Adrenal gland (tissue), 12 donors: Measurements from ENCODE around the gene HADHB. TPM values are rescaled to one million over a fixed set of nuclear protein-coding genes. Genes with fewer than 3 reads are reported as not detected.

Experiments
- DNase-seq, 7 donors: peaks; one replicate each; pipeline ENCODE4 v3.0.0-alpha.2; 2019 to 2020
- H3K27ac ChIP-seq, 5 donors: fragments of 200-600 bp; sonication (generic) in 4 of 5; 1 replicate in 3 of 5; 2 replicates in 2 of 5; pipeline versions ENCODE4 v1.5.1 to v1.8.0; 2016 to 2020; ENCODE audit warnings: mild to moderate bottlenecking in 1 of 5
- H3K27me3 ChIP-seq: fragments of 200-600 bp; 2 replicates; pipeline ENCODE4 v1.8.0; 2021
- H3K36me3 ChIP-seq, 2 donors: fragments of 200-600 bp; replicated peaks in 1 of 2; 1 replicate in 1 of 2; 2 replicates in 1 of 2; pipeline versions ENCODE4 v1.5.1 to v1.8.0; 2018 to 2022
- H3K4me1 ChIP-seq, 2 donors: fragments of 200-600 bp; replicated peaks in 1 of 2; 1 replicate in 1 of 2; 2 replicates in 1 of 2; pipeline versions ENCODE4 v1.5.1 to v1.8.0; 2018 to 2021
- H3K4me3 ChIP-seq, 4 donors: fragments of 200-600 bp; sonication (generic) in 3 of 4; one replicate each; pipeline ENCODE4 v1.5.1; 2016 to 2018
- H3K9me3 ChIP-seq, 3 donors: fragments of 200-600 bp; sonication (generic) in 1 of 3; replicated peaks in 1 of 3; 1 replicate in 2 of 3; 2 replicates in 1 of 3; pipeline versions ENCODE4 v1.5.1 to v1.8.0; 2016 to 2021
- POLR2A ChIP-seq, 2 donors: fragments of 450-650 bp; IDR thresholded peaks; one replicate each; pipeline ENCODE4 v1.6.1; 2017; ENCODE audit warnings: antibody characterized with exemption in 2 of 2, mild to moderate bottlenecking in 2 of 2, moderate library complexity in 1 of 2
- WGBS, 4 donors: extraction: QIAGEN DNeasy Blood & Tissue Kit in 2 of 4; methylation state at CpG; one replicate each; pipeline versions ENCODE4 v1.1.5 to v1.1.7; 2013 to 2017; 5-methylcytosine and 5-hydroxymethylcytosine counted together
- intact Hi-C, 2 donors: fragments of 100-400 bp; cut with DNase I; formaldehyde crosslinking; loops; one replicate each; pipeline versions ENCODE4 v1.14.1 to v1.15.0; 2022 to 2023
- polyA plus RNA-seq, 3 donors: library from polyadenylated mRNA; stranded (reverse); fragments of 200-250 nt in 2 of 3; fragments of 350-450 nt in 1 of 3; fragmentation: Illumina TruSeq in 1 of 3; extraction: RNeasy Lipid Tissue Mini Kit (QIAGEN cat#74804) in 1 of 3; gene quantifications; one replicate each; pipeline ENCODE4 v1.2.3, GENCODE V29; 2013 to 2014
- total RNA-seq, 9 donors: library from RNA; depleted of rRNA in 4 of 9; stranded (reverse); fragments of >200 nt in 4 of 9; fragments of 120-200 nt in 1 of 9; fragmentation: NEBNext Ultra II Directional in 1 of 9; extraction: Animal tissue kit (Norgen Biotek cat#: 25700) in 1 of 9; gene quantifications; one replicate each; pipeline versions ENCODE4 v1.1.0 to v1.2.4, GENCODE V29; 2013 to 2023
- TF ChIP-seq, protein P1 (sequence below), 6 experiments: fragments of 450-650 bp in 4 of 6; fragments of 200-600 bp in 2 of 6; sonication (generic) in 1 of 6; IDR thresholded peaks; 1 replicate in 5 of 6; 2 replicates in 1 of 6; pipeline versions ENCODE4 v1.5.1 to v1.8.0; 2016 to 2021; ENCODE audit warnings: antibody characterized with exemption in 6 of 6, mild to moderate bottlenecking in 2 of 6, moderate library complexity in 1 of 6
- donor health status: healthy with polysubstance abuse.
- donor health status: Bipolar disorder and iron deficiency.
- donor health status: DM: yes; HTN: yes; CAD: no.
- donor health status: DM: no; HTN: no; CAD: no.
- donor health status: DM: no; HTN: no; CAD: no.
- donor health status: DM: yes; HTN: yes; CAD: no.

HADHB gene
- total and polyA plus RNA-seq, 12 donors, result 69.6 to 496 (median 364) TPM

- Histone ChIP-seq H3K27me3 (no peaks in the 10 kb centered on the region), H3K9me3 (no peaks in the 10 kb centered on the region), H3K4me1 (no peaks in the 10 kb centered on the region), H3K27ac (no peak overlapping the region), H3K36me3 (no peaks in the 10 kb centered on the region), H3K4me3 (no peak overlapping the region)
- 85 to 88% (median 86%) methylated on average over 6 to 12 of the region's 12 CpGs for WGBS, 4 donors
- TF ChIP-seq, protein P1, sequence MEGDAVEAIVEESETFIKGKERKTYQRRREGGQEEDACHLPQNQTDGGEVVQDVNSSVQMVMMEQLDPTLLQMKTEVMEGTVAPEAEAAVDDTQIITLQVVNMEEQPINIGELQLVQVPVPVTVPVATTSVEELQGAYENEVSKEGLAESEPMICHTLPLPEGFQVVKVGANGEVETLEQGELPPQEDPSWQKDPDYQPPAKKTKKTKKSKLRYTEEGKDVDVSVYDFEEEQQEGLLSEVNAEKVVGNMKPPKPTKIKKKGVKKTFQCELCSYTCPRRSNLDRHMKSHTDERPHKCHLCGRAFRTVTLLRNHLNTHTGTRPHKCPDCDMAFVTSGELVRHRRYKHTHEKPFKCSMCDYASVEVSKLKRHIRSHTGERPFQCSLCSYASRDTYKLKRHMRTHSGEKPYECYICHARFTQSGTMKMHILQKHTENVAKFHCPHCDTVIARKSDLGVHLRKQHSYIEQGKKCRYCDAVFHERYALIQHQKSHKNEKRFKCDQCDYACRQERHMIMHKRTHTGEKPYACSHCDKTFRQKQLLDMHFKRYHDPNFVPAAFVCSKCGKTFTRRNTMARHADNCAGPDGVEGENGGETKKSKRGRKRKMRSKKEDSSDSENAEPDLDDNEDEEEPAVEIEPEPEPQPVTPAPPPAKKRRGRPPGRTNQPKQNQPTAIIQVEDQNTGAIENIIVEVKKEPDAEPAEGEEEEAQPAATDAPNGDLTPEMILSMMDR (IDR thresholded peaks at IDR 0.05), result no peak
- TF ChIP-seq POLR2A (IDR thresholded peaks at IDR 0.05), result no peak
- intact Hi-C loops, result no loop called here
- DNase-seq, result no peak
These were observed 68.7 kb downstream of the HADHB start for GRCh38 chr2:26313446-26313845.

GRCh38 chr2:26314243-26314642, 69.5 kb downstream of the HADHB start:
- intact Hi-C loops, result no loop called here
- Histone ChIP-seq H3K27ac (no peak overlapping the region), H3K27me3 (no peaks in the 10 kb centered on the region), H3K4me1 (peaks cover 3% of the 10 kb centered on the region in 2 donors), H3K4me3 (no peak overlapping the region), H3K9me3 (no peaks in the 10 kb centered on the region), H3K36me3 (no peaks in the 10 kb centered on the region)
- no peak for TF ChIP-seq POLR2A (IDR thresholded peaks at IDR 0.05)
- TF ChIP-seq, protein P1 (IDR thresholded peaks at IDR 0.05), result no peak
- DNase-seq, result no peak
- whole genome bisulfite sequencing, 4 donors, result 79 to 92% (median 86%) methylated on average over 1 to 8 of the region's 8 CpGs

DNA sequence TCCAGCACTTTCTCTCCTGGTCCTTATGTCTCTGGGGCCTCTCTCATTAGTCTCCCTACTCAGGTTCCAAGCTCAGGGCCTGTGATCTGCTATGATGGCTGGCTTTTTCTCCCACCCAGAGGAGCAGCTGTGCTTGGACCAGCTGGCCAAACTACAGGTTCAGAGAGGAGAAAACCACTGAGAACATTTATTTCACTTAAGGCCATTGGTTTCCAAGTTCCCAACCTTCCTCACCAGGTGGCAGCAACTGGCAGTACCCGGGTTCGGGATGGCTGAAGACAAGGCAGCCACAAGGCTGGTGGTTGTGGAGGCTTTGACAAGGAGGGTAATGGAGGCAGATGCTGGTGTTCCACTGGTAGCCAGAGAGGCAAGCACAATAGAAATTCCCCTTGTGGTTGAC, 71.3 kb downstream of the HADHB start:
- intact Hi-C loops, result no loop called here
- Histone ChIP-seq H3K36me3 (no peaks in the 10 kb centered on the region), H3K27ac (no peak overlapping the region), H3K4me3 (no peak overlapping the region), H3K27me3 (no peaks in the 10 kb centered on the region), H3K9me3 (no peaks in the 10 kb centered on the region), H3K4me1 (peaks cover 3% of the 10 kb centered on the region in 2 donors)
- no peak for TF ChIP-seq POLR2A (IDR thresholded peaks at IDR 0.05)
- TF ChIP-seq, protein P1 (IDR thresholded peaks at IDR 0.05), result no peak
- 40 to 65% (median 63%) methylated on average over 2 of the region's 2 CpGs for WGBS, 4 donors
- no peak for DNase-seq

DNA sequence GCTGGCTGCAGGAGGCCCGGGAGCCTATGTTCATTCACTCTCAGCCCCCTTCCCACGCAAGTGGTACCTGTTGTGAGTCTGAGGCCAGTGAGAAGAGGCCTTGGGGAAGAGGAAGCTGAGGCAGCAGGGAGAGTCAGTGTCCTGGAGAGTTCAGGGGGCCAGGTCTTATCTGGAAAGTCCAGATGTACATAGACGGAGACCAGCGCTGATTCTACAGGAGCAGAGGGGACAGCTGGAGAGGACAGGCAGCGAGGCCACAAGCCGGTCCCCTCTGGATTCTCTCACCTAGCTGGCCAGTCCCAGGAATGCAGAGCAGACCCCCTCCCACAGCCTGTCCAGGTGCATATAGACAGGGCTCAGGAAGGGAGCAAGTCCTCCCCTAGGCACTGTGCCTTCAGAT, 72.1 kb downstream of the HADHB start:
- no peak for DNase-seq
- no peaks in the 10 kb centered on the region for H3K36me3 ChIP-seq
- H3K27me3 ChIP-seq, result no peaks in the 10 kb centered on the region
- H3K9me3 ChIP-seq, result no peaks in the 10 kb centered on the region
- no peak for TF ChIP-seq POLR2A (IDR thresholded peaks at IDR 0.05)
- TF ChIP-seq, protein P1 (IDR thresholded peaks at IDR 0.05), result no peak
- H3K27ac ChIP-seq, result no peak overlapping the region
- intact Hi-C loops, result no loop called here
- WGBS, 4 donors, result 79 to 93% (median 91%) methylated on average over 6 of the region's 6 CpGs
- no peak overlapping the region for H3K4me3 ChIP-seq
- peaks cover 3% of the 10 kb centered on the region in 2 donors for H3K4me1 ChIP-seq
